ENCODE data around the gene UCN2. TPM values are rescaled to one million over a fixed set of nuclear protein-coding genes. Genes with fewer than 3 reads are reported as not detected.

Gene UCN2
- polyA plus RNA-seq, 2 of the 4 experiments (the other 2 are of a cell fraction), result 4.0 to 15.9 TPM

DNA sequence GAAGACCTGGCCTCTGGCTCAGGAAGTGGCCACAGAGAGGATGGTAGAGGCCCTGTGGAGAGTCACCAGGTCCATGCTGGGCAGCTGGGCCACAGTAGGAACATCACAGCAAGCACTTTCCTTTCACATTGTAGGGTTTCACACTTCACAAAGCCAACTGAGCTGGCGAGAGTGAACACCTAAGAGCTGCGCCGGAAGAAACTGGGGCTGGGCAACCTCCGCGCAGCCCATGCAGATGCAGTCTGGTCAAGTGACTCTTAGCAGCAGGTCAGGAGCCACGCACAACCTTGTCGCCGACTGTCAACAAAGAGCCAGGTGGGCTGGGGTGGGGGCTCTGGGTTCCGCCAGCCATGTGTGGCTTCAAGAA is 44.3 kb downstream of the UCN2 start:
- WGBS (ENCODE audit: missing lambda C conversion rate), result 88% methylated on average over 7 of the region's 9 CpGs
- DNase-seq (ENCODE audit: low read depth in 1 of 2, low spot score in 1 of 2) (no peak), FAIRE-seq (no peak), ATAC-seq (no peak)
- TF ChIP-seq SMC3 (IDR thresholded peaks at IDR 0.05) (no peak), FOXS1 (CRISPR knock-in tag; IDR thresholded peaks at IDR 0.05) (no peak), KDM1A (IDR thresholded peaks at IDR 0.05; ENCODE audit: low read depth) (no peak), FOSB (CRISPR knock-in tag; IDR thresholded peaks at IDR 0.05) (no peak), PHF8 (IDR thresholded peaks at IDR 0.05; ENCODE audit: borderline replicate concordance, low read depth) (no peak), HOXA7 (CRISPR knock-in tag; IDR thresholded peaks at IDR 0.05) (no peak), NR3C1 (IDR thresholded peaks at IDR 0.05) (no peak), HOXB13 (CRISPR knock-in tag; IDR thresholded peaks at IDR 0.05; ENCODE audit: low read depth) (no peak), RFX5 (IDR thresholded peaks at IDR 0.05) (no peak)
- TF ChIP-seq, protein P1, sequence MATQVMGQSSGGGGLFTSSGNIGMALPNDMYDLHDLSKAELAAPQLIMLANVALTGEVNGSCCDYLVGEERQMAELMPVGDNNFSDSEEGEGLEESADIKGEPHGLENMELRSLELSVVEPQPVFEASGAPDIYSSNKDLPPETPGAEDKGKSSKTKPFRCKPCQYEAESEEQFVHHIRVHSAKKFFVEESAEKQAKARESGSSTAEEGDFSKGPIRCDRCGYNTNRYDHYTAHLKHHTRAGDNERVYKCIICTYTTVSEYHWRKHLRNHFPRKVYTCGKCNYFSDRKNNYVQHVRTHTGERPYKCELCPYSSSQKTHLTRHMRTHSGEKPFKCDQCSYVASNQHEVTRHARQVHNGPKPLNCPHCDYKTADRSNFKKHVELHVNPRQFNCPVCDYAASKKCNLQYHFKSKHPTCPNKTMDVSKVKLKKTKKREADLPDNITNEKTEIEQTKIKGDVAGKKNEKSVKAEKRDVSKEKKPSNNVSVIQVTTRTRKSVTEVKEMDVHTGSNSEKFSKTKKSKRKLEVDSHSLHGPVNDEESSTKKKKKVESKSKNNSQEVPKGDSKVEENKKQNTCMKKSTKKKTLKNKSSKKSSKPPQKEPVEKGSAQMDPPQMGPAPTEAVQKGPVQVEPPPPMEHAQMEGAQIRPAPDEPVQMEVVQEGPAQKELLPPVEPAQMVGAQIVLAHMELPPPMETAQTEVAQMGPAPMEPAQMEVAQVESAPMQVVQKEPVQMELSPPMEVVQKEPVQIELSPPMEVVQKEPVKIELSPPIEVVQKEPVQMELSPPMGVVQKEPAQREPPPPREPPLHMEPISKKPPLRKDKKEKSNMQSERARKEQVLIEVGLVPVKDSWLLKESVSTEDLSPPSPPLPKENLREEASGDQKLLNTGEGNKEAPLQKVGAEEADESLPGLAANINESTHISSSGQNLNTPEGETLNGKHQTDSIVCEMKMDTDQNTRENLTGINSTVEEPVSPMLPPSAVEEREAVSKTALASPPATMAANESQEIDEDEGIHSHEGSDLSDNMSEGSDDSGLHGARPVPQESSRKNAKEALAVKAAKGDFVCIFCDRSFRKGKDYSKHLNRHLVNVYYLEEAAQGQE (IDR thresholded peaks at IDR 0.05), result no peak
- TF ChIP-seq, protein P2, sequence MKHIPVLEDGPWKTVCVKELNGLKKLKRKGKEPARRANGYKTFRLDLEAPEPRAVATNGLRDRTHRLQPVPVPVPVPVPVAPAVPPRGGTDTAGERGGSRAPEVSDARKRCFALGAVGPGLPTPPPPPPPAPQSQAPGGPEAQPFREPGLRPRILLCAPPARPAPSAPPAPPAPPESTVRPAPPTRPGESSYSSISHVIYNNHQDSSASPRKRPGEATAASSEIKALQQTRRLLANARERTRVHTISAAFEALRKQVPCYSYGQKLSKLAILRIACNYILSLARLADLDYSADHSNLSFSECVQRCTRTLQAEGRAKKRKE (CRISPR knock-in tag; IDR thresholded peaks at IDR 0.05; ENCODE audit: low read depth), result no peak
- TF ChIP-seq, protein P3, sequence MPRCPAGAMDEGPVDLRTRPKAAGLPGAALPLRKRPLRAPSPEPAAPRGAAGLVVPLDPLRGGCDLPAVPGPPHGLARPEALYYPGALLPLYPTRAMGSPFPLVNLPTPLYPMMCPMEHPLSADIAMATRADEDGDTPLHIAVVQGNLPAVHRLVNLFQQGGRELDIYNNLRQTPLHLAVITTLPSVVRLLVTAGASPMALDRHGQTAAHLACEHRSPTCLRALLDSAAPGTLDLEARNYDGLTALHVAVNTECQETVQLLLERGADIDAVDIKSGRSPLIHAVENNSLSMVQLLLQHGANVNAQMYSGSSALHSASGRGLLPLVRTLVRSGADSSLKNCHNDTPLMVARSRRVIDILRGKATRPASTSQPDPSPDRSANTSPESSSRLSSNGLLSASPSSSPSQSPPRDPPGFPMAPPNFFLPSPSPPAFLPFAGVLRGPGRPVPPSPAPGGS (IDR thresholded peaks at IDR 0.05), result no peak
- no peak overlapping the region for H3K4me2 ChIP-seq
- ChIA-PET CTCF (interaction anchor here (0.7 kb wide), 1 partner anchor 15 kb away, joined by 3 read pairs; no protein-coding TSS in a partner anchor), POLR2A (no interaction called here)
- no peak overlapping the region for H3K27ac ChIP-seq
- H3K4me1 ChIP-seq, result no peaks in the 10 kb centered on the region
- H3K9me3 ChIP-seq, result no peaks in the 10 kb centered on the region
- no peak overlapping the region for H3K4me3 ChIP-seq

DNA sequence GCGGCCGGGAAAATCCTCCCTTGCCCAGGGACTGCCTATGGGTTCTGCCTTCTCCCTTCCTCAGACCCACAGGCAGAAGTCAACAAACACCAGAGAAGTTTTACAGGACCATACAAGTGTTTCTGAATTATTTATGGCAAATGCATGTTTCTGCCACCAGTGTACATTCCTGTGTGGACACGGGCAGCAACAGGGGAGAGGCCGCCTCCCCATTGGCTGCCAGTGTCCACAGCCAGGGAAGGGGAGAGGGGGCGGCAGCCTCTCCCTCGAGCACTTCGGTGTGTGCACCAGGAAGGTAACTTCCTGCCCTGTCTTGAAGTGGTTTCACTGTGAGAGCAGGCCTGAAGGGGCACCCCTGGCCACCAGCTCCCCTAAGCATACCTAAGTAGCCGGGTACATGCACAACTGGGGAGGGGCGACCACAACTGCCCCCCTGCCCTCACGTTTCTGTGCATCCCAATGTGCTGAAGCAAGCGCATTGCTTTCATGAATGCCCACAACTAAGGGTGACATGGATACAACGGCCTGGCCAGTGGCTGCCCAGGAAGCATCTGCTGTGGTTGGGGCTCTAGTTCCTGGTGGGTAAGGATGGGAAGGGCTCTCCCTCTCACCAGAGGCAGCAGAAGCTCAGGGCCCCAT is 44.8 kb downstream of the UCN2 start:
- ATAC-seq, result 0 out of 6 replicates have a peak, but pooled peaks of 1 of the 2 experiments have one; percentile 20
- no peak for TF ChIP-seq KDM5A (IDR thresholded peaks at IDR 0.05)
- Histone ChIP-seq H3K4me1 (no peaks in the 10 kb centered on the region), H3K4me3 (no peak overlapping the region), H3K9me3 (no peaks in the 10 kb centered on the region), H3K27ac (no peak overlapping the region), H3K4me2 (no peak overlapping the region)
- CTCF ChIA-PET, result interaction anchor here (0.7 kb wide), 1 partner anchor 15 kb away, joined by 3 read pairs; no protein-coding TSS in a partner anchor
- no peak for DNase-seq (ENCODE audit: low read depth in 1 of 2, low spot score in 1 of 2)
- WGBS (ENCODE audit: missing lambda C conversion rate), result 78% methylated on average over 7 of the region's 12 CpGs
- POLR2A ChIA-PET, result no interaction called here
- FAIRE-seq, result no peak

DNA sequence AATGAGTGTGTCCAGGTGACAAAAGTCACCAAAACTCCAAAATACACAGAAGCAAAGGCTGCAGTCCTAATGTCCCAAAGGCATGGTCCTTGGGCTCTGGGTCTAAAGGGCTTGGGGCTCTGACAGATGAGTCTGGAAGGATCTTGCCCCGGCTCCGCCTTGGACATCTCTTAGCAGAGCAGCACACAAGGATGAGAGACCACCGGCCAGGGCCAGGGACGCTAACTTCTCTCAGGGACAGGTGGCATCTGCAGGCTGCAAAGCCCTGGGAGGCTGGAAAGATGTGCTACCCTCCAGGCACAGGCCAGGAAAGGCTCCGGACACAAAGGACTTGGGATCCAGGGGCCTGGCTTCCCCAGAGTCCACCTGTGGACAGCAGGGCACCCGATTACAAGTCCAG is 45.5 kb downstream of the UCN2 start:
- Histone ChIP-seq H3K4me3 (no peak overlapping the region), H3K27ac (no peak overlapping the region), H3K9me3 (no peaks in the 10 kb centered on the region), H3K4me2 (no peak overlapping the region), H3K4me1 (no peaks in the 10 kb centered on the region)
- DNase-seq (ENCODE audit: low read depth in 1 of 2, low spot score in 1 of 2) (no peak), FAIRE-seq (no peak), ATAC-seq (no peak; a peak in 1 of 6 replicates)
- TF ChIP-seq POLR2AphosphoS2 (conservative IDR thresholded peaks at IDR 0.05; ENCODE audit: low read length), result no peak
- TF ChIP-seq, protein P4, sequence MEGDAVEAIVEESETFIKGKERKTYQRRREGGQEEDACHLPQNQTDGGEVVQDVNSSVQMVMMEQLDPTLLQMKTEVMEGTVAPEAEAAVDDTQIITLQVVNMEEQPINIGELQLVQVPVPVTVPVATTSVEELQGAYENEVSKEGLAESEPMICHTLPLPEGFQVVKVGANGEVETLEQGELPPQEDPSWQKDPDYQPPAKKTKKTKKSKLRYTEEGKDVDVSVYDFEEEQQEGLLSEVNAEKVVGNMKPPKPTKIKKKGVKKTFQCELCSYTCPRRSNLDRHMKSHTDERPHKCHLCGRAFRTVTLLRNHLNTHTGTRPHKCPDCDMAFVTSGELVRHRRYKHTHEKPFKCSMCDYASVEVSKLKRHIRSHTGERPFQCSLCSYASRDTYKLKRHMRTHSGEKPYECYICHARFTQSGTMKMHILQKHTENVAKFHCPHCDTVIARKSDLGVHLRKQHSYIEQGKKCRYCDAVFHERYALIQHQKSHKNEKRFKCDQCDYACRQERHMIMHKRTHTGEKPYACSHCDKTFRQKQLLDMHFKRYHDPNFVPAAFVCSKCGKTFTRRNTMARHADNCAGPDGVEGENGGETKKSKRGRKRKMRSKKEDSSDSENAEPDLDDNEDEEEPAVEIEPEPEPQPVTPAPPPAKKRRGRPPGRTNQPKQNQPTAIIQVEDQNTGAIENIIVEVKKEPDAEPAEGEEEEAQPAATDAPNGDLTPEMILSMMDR (IDR thresholded peaks at IDR 0.05), result no peak
- TF ChIP-seq EP300 (IDR thresholded peaks at IDR 0.05), result no peak
- 80% methylated on average over 4 of the region's 6 CpGs for WGBS (ENCODE audit: missing lambda C conversion rate)
- ChIA-PET CTCF (no interaction called here), POLR2A (no interaction called here)

Measured in A549 (cell line).